Measurements from ENCODE around the gene OBP2B. TPM values are rescaled to one million over a fixed set of nuclear protein-coding genes. Genes with fewer than 3 reads are reported as not detected.
"Not testable (repeated sequence)": the region's sequence is repeated elsewhere in the genome, so short reads cannot be mapped to it uniquely, and the experiment has no call there.

OBP2B gene
- total RNA-seq, 4 donors from 2014 or later: 2.6 to 11.7 (median 7.1) TPM

GRCh38 chr9:133225171-133226011 is 16.3 kb upstream of the OBP2B start:
- H3K4me3 ChIP-seq: no peak overlapping the region
- H3K4me1 ChIP-seq: no peaks in the 10 kb centered on the region
- H3K9me3 ChIP-seq: no peaks in the 10 kb centered on the region
- 78% methylated on average over 10 of the region's 38 CpGs for WGBS
- H3K27ac ChIP-seq: no peak overlapping the region
- no peak for TF ChIP-seq EP300 (IDR thresholded peaks at IDR 0.05)
- TF ChIP-seq CTCF (IDR thresholded peaks at IDR 0.05): no peak
- TF ChIP-seq POLR2A (IDR thresholded peaks at IDR 0.05): no peak
- no peak for TF ChIP-seq POLR2AphosphoS5 (IDR thresholded peaks at IDR 0.05)
- H3K27me3 ChIP-seq: peaks cover 9% of the 10 kb centered on the region
- H3K36me3 ChIP-seq: no peaks in the 10 kb centered on the region
- DNase-seq (ENCODE audit: low spot score in 2 of 2): peak in 1 of 2 donors; percentile 72

- Histone ChIP-seq H3K27ac (no peak overlapping the region), H3K36me3 (no peaks in the 10 kb centered on the region), H3K27me3 (peaks cover 12% of the 10 kb centered on the region), H3K4me3 (no peak overlapping the region), H3K9me3 (no peaks in the 10 kb centered on the region), H3K4me1 (no peaks in the 10 kb centered on the region)
- WGBS: 83% methylated on average over 5 of the region's 12 CpGs
- no peak for DNase-seq (ENCODE audit: low spot score in 2 of 2)
- TF ChIP-seq POLR2A (IDR thresholded peaks at IDR 0.05): no peak
Observed at GRCh38 chr9:133224762-133225161, 15.7 kb upstream of the OBP2B start.

GRCh38 chr9:133223159-133223756 is 14.2 kb upstream of the OBP2B start:
- H3K36me3 ChIP-seq, H3K4me3 ChIP-seq, H3K9me3 ChIP-seq, H3K4me1 ChIP-seq, H3K27ac ChIP-seq: not testable (repeated sequence)
- 33% methylated on average over 1 of the region's 13 CpGs for WGBS
- peaks cover 14% of the 10 kb centered on the region for H3K27me3 ChIP-seq
- DNase-seq (ENCODE audit: low spot score in 2 of 2): peak in 1 of 2 donors; percentile 69

GRCh38 chr9:133221994-133222393 is 12.9 kb upstream of the OBP2B start:
- not testable (repeated sequence) for DNase-seq (ENCODE audit: low spot score in 2 of 2); H3K9me3 ChIP-seq; H3K4me1 ChIP-seq; H3K4me3 ChIP-seq; H3K27ac ChIP-seq; H3K36me3 ChIP-seq
- peaks cover 14% of the 10 kb centered on the region for H3K27me3 ChIP-seq
- WGBS: 67% methylated on average over 12 of the region's 12 CpGs

- Histone ChIP-seq H3K27me3 (peaks cover 14% of the 10 kb centered on the region), H3K36me3 (no peaks in the 10 kb centered on the region), H3K27ac (no peak overlapping the region), H3K4me3 (no peak overlapping the region), H3K4me1 (no peaks in the 10 kb centered on the region), H3K9me3 (no peaks in the 10 kb centered on the region)
- WGBS: 78% methylated on average over 12 of the region's 12 CpGs
- TF ChIP-seq POLR2AphosphoS5 (IDR thresholded peaks at IDR 0.05): no peak
- TF ChIP-seq CTCF (IDR thresholded peaks at IDR 0.05): no peak
- TF ChIP-seq EP300 (IDR thresholded peaks at IDR 0.05): no peak
- no peak for TF ChIP-seq POLR2A (IDR thresholded peaks at IDR 0.05)
- no peak for DNase-seq (ENCODE audit: low spot score in 2 of 2)
Observed at GRCh38 chr9:133221177-133221809, 12.2 kb upstream of the OBP2B start.

- not testable (repeated sequence) for H3K27me3 ChIP-seq, H3K4me3 ChIP-seq, H3K9me3 ChIP-seq, H3K36me3 ChIP-seq, H3K27ac ChIP-seq, H3K4me1 ChIP-seq
- DNase-seq (ENCODE audit: low spot score in 2 of 2): peak in 1 of 2 donors; percentile 69
- 79% methylated on average over 19 of the region's 19 CpGs for WGBS
Observed at GRCh38 chr9:133218049-133218975, 9.3 kb upstream of the OBP2B start.

GRCh38 chr9:133217333-133217988 is 8.4 kb upstream of the OBP2B start:
- not testable (repeated sequence) for H3K4me1 ChIP-seq; H3K27ac ChIP-seq; H3K4me3 ChIP-seq; DNase-seq (ENCODE audit: low spot score in 2 of 2); H3K36me3 ChIP-seq; H3K9me3 ChIP-seq
- peaks cover 12% of the 10 kb centered on the region for H3K27me3 ChIP-seq
- WGBS: 66% methylated on average over 12 of the region's 12 CpGs

GRCh38 chr9:133214276-133214675 is 5.2 kb upstream of the OBP2B start:
- not testable (repeated sequence) for H3K36me3 ChIP-seq; H3K4me3 ChIP-seq; H3K27ac ChIP-seq; DNase-seq (ENCODE audit: low spot score in 2 of 2); H3K9me3 ChIP-seq; H3K4me1 ChIP-seq
- 46% methylated on average over 4 of the region's 4 CpGs for WGBS
- H3K27me3 ChIP-seq: peaks cover 21% of the 10 kb centered on the region

Data from suprapubic skin (tissue), 4 donors.